ENCODE measurements around the gene CD151.
A peak's percentile ranks its signal among the peaks of the same experiment; 100 is the strongest.

Gene CD151

GRCh38 chr11:797296-798092 lies 35.3 kb upstream of the CD151 start:
- DNase-seq, result peak; percentile 66 to 80 (median 69)

GRCh38 chr11:798093-798713 lies 34.5 kb upstream of the CD151 start, which contains the start of gene SLC25A22:
TSS of gene SLC25A22 (minus strand) at chr11:798281. CDS start at chr11:795006, 3,275 bp downstream.
- DNase-seq, result peak; percentile 65 to 81 (median 76)

- no peak for DNase-seq
Observed at GRCh38 chr11:799641-800316, 33.0 kb upstream of the CD151 start.

GRCh38 chr11:800473-800872 lies 32.3 kb upstream of the CD151 start:
- no peak for DNase-seq

GRCh38 chr11:801097-801780 lies 31.5 kb upstream of the CD151 start:
- no peak for DNase-seq

- no peak for DNase-seq
Observed at GRCh38 chr11:802018-802617, 30.6 kb upstream of the CD151 start.

GRCh38 chr11:802693-803466 lies 29.9 kb upstream of the CD151 start:
- no peak for DNase-seq

- no peak for DNase-seq
Observed at GRCh38 chr11:803467-803742, 29.3 kb upstream of the CD151 start.

- DNase-seq, result no peak
Observed at GRCh38 chr11:803770-804598, 28.8 kb upstream of the CD151 start.

- DNase-seq, result no peak
Observed at GRCh38 chr11:804599-804964, 28.2 kb upstream of the CD151 start.

GRCh38 chr11:808427-809286 lies 24.1 kb upstream of the CD151 start:
- DNase-seq, result peak in 1 of 5 donors; percentile 53

- peak; percentile 93 to 98 (median 96) for DNase-seq
Observed at GRCh38 chr11:809287-810039, 23.3 kb upstream of the CD151 start, which contains the start of gene RPLP2. TSS of gene RPLP2 (plus strand) at chr11:809967. CDS start at chr11:810235, 268 bp downstream.

- DNase-seq, result no peak
Observed at GRCh38 chr11:810040-810567, 22.6 kb upstream of the CD151 start.

GRCh38 chr11:811446-812245 lies 21.1 kb upstream of the CD151 start:
- DNase-seq, result no peak

GRCh38 chr11:812390-812789 lies 20.4 kb upstream of the CD151 start:
- no peak for DNase-seq

GRCh38 chr11:813072-813455 lies 19.7 kb upstream of the CD151 start:
- no peak for DNase-seq

GRCh38 chr11:813456-814096 lies 19.2 kb upstream of the CD151 start:
- DNase-seq, result no peak
